Measurements from ENCODE around the gene MBLAC2. TPM values are rescaled to one million over a fixed set of nuclear protein-coding genes. Genes with fewer than 3 reads are reported as not detected.

MBLAC2 gene
- total RNA-seq, 4 donors from 2014 or later = 0.60 to 6.1 (median 6.0) TPM

DNA sequence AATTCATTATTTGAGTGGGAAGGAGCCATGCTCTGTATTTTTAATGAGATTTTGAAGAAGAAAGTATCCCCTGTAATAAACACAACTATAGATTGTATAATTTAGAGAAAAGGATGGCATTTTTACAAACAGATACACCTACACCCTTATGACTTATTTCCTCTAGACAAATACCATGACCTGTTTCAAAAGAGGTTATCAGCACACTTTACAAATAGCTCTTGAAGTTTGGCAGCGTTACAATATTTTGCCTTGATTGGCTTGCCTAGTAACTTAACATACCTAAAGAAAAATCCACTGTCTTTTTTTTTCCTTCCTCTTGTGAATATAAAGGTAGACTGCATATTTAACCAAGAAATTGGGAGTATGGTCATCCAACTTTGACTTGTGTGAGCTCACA lies 36.5 kb downstream of the MBLAC2 start:
- 20 to 55% methylated on average over 1 of the region's 1 CpG for WGBS, 2 donors (ENCODE audit: low coverage in 1 of 2)
- no peaks in the 10 kb centered on the region for H3K36me3 ChIP-seq
- no peak overlapping the region for H3K4me3 ChIP-seq
- peaks cover 0 to 8% (median 4%) of the 10 kb centered on the region in 4 donors for H3K4me1 ChIP-seq
- intact Hi-C loops (cut with DNase I; ENCODE audit: low total_unique reads) (loop anchor here (10.0 kb wide), 1 partner anchor 97 kb away; no protein-coding TSS in a partner anchor), in situ Hi-C loops (cut with MboI; ENCODE audit: low pct_ligation_motif_present in 1 of 4, low pct_unique_long_range_greater_than_20kb in 1 of 4, low sequenced_read_pairs in 3 of 4) (loop anchor here in 3 of 4 donors (10.0 to 25.0 kb wide), 3 partner anchors 99 to 349 kb away; partner anchors contain the start of gene LYSMD3 (in 1 of the 3))
- H3K27me3 ChIP-seq = no peaks in the 10 kb centered on the region
- TF ChIP-seq EP300 (IDR thresholded peaks at IDR 0.05; ENCODE audit: low read depth) = no peak
- TF ChIP-seq POLR2A (IDR thresholded peaks at IDR 0.05) = no peak
- TF ChIP-seq, protein P1, sequence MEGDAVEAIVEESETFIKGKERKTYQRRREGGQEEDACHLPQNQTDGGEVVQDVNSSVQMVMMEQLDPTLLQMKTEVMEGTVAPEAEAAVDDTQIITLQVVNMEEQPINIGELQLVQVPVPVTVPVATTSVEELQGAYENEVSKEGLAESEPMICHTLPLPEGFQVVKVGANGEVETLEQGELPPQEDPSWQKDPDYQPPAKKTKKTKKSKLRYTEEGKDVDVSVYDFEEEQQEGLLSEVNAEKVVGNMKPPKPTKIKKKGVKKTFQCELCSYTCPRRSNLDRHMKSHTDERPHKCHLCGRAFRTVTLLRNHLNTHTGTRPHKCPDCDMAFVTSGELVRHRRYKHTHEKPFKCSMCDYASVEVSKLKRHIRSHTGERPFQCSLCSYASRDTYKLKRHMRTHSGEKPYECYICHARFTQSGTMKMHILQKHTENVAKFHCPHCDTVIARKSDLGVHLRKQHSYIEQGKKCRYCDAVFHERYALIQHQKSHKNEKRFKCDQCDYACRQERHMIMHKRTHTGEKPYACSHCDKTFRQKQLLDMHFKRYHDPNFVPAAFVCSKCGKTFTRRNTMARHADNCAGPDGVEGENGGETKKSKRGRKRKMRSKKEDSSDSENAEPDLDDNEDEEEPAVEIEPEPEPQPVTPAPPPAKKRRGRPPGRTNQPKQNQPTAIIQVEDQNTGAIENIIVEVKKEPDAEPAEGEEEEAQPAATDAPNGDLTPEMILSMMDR (IDR thresholded peaks at IDR 0.05) = no peak
- no peak for TF ChIP-seq POLR2AphosphoS5 (IDR thresholded peaks at IDR 0.05)
- no peaks in the 10 kb centered on the region for H3K9me3 ChIP-seq
- DNase-seq = no peak
- H3K27ac ChIP-seq = no peak overlapping the region

DNA sequence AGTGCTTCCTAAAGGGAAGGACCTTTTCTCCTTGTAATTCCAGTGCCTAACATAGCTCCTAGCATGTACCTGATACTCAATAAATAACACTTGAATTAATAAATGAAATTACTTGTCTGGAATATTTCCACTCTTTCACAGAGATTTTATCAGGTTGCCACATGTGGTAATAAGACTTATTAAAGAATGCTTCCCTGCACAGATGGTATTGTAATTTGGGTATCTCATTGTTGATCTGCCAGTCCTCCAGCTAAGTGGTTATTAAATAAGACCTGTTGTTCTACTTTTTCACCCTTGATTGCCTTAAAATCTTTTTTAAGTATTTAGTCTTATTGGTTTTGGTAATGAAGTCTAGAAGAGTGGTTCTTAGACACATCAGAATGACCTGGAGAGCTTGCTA lies 36.9 kb downstream of the MBLAC2 start:
- H3K9me3 ChIP-seq = no peaks in the 10 kb centered on the region
- in situ Hi-C loops (cut with MboI; ENCODE audit: low pct_ligation_motif_present in 1 of 4, low pct_unique_long_range_greater_than_20kb in 1 of 4, low sequenced_read_pairs in 3 of 4) = loop anchor here in 3 of 4 donors (10.0 to 25.0 kb wide), 3 partner anchors 100 to 350 kb away; partner anchors contain the start of gene LYSMD3 (in 1 of the 3)
- no peaks in the 10 kb centered on the region for H3K27me3 ChIP-seq
- no peaks in the 10 kb centered on the region for H3K36me3 ChIP-seq
- H3K4me1 ChIP-seq = peaks cover 0 to 8% (median 4%) of the 10 kb centered on the region in 4 donors
- H3K27ac ChIP-seq = no peak overlapping the region
- H3K4me3 ChIP-seq = no peak overlapping the region
- DNase-seq = no peak
- intact Hi-C loops (cut with DNase I; ENCODE audit: low total_unique reads) = loop anchor here (10.0 kb wide), 1 partner anchor 97 kb away; no protein-coding TSS in a partner anchor
- TF ChIP-seq POLR2A (IDR thresholded peaks at IDR 0.05) (no peak), POLR2AphosphoS5 (IDR thresholded peaks at IDR 0.05) (no peak), EP300 (IDR thresholded peaks at IDR 0.05; ENCODE audit: low read depth) (no peak)
- TF ChIP-seq, protein P1 (IDR thresholded peaks at IDR 0.05) = no peak

DNA sequence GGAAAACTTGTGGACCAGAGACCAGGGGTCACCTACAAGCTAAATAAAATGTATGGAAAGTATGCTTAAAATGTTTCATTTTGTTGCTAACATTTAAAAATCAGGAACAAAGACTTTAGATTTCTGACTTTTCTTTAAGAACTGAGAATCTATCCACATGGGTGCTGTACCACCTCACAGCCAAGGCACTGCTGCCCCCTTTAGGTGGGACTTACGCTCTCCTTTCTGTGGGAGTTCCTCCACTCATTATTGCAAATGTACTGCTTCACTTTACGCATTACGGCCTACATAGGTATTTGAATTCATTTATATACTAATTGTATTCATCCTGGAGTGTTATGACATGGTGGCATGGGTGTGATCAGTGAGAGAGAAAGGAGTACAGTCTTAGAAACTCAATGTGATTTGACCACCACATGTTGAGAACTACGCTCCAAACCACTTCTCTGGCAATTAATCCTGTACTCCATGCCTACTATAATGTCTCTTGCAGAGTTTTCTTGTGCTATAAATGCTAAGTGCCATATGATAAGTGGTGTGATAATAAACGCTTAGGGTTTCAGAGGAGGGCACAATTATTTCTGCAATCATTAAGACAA lies 40.4 kb downstream of the MBLAC2 start:
- no peaks in the 10 kb centered on the region for H3K9me3 ChIP-seq
- no peak for TF ChIP-seq EP300 (IDR thresholded peaks at IDR 0.05; ENCODE audit: low read depth)
- TF ChIP-seq, protein P1 (IDR thresholded peaks at IDR 0.05) = peak; percentile 34 to 51 (median 48)
- no peak overlapping the region for H3K4me3 ChIP-seq
- peak; percentile 46 for DNase-seq
- no peaks in the 10 kb centered on the region for H3K36me3 ChIP-seq
- no peak overlapping the region for H3K27ac ChIP-seq
- intact Hi-C loops (cut with DNase I; ENCODE audit: low total_unique reads) = loop anchor here (10.0 kb wide), 1 partner anchor 101 kb away; no protein-coding TSS in a partner anchor
- in situ Hi-C loops (cut with MboI; ENCODE audit: low pct_ligation_motif_present in 1 of 4, low pct_unique_long_range_greater_than_20kb in 1 of 4, low sequenced_read_pairs in 3 of 4) = loop anchor here in 3 of 4 donors (10.0 to 25.0 kb wide), 3 partner anchors 103 to 353 kb away; partner anchors contain the start of gene LYSMD3 (in 1 of the 3)
- H3K4me1 ChIP-seq = no peaks in the 10 kb centered on the region
- H3K27me3 ChIP-seq = no peaks in the 10 kb centered on the region
- WGBS, 2 donors (ENCODE audit: low coverage in 1 of 2) = 53 to 64% methylated on average over 5 of the region's 5 CpGs

DNA sequence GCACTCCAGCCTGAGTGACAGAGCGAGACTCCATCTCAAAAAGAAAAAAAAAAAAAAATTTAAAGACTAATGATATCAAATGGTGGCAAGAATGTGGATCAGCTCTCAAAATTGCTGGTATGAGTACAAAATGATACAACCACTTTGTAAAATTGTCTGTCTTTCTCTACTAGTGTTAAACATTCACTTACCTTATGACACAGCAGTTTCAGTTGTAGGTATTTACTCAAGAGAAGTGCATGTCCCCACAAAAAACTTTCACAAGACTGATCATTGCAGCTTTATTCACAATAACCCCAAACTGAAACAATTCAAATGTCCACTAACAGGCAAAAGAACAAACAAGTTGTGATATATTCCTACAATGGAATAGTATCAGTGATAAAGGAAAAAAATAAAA lies 50.3 kb downstream of the MBLAC2 start:
- Histone ChIP-seq H3K4me3 (no peak overlapping the region), H3K27me3 (no peaks in the 10 kb centered on the region), H3K36me3 (no peaks in the 10 kb centered on the region), H3K27ac (no peak overlapping the region), H3K9me3 (no peaks in the 10 kb centered on the region), H3K4me1 (no peaks in the 10 kb centered on the region)
- intact Hi-C loops (cut with DNase I; ENCODE audit: low total_unique reads) (no loop called here), in situ Hi-C loops (cut with MboI; ENCODE audit: low pct_ligation_motif_present in 1 of 4, low pct_unique_long_range_greater_than_20kb in 1 of 4, low sequenced_read_pairs in 3 of 4) (no loop called here)
- no peak for DNase-seq
- TF ChIP-seq, protein P1 (IDR thresholded peaks at IDR 0.05) = no peak
- no peak for TF ChIP-seq POLR2A (IDR thresholded peaks at IDR 0.05)
- TF ChIP-seq EP300 (IDR thresholded peaks at IDR 0.05; ENCODE audit: low read depth) = no peak
- no peak for TF ChIP-seq POLR2AphosphoS5 (IDR thresholded peaks at IDR 0.05)
- 79 to 86% methylated on average over 1 of the region's 1 CpG for WGBS, 2 donors (ENCODE audit: low coverage in 1 of 2)

Measured in transverse colon (tissue), 4 donors.